Renal cortical epithelial cell (primary cell): ENCODE data around the gene PLEKHD1. TPM values are rescaled to one million over a fixed set of nuclear protein-coding genes. Genes with fewer than 3 reads are reported as not detected.
A peak's percentile ranks its signal among the peaks of the same experiment; 100 is the strongest.

ENCODE experiments used
- DNase-seq: peaks from one replicate; pipeline ENCODE4 v3.0.0-alpha.2; 2011; ENCODE audit warnings: low read depth
- total RNA-seq: library from RNA; depleted of rRNA; stranded (reverse); fragments of >200 nt; gene quantifications from 2 replicates; pipeline ENCODE4 v1.2.3, GENCODE V29; 2014

The PLEKHD1 gene
- total RNA-seq, 1 donor from 2014 or later = 0.10 TPM

- no peak for DNase-seq
These were observed 63.3 kb downstream of the PLEKHD1 start for GRCh38 chr14:69547701-69548348.

- no peak for DNase-seq
These were observed 64.0 kb downstream of the PLEKHD1 start for GRCh38 chr14:69548566-69548965.

- DNase-seq = no peak
These were observed 67.0 kb downstream of the PLEKHD1 start for GRCh38 chr14:69551511-69551910.

GRCh38 chr14:69553252-69553651 lies 68.7 kb downstream of the PLEKHD1 start:
- peak; percentile 48 for DNase-seq

GRCh38 chr14:69554500-69554899 lies 70.0 kb downstream of the PLEKHD1 start:
- no peak for DNase-seq

- DNase-seq = no peak
These were observed 74.2 kb downstream of the PLEKHD1 start for GRCh38 chr14:69558774-69559173.

- DNase-seq = no peak
These were observed 75.1 kb downstream of the PLEKHD1 start for GRCh38 chr14:69559581-69560011.

GRCh38 chr14:69560826-69561225 lies 76.3 kb downstream of the PLEKHD1 start:
- no peak for DNase-seq

- no peak for DNase-seq
These were observed 77.4 kb downstream of the PLEKHD1 start for GRCh38 chr14:69561893-69562292.

- no peak for DNase-seq
These were observed 83.0 kb downstream of the PLEKHD1 start for GRCh38 chr14:69567563-69567962.

- no peak for DNase-seq
These were observed 85.3 kb downstream of the PLEKHD1 start for GRCh38 chr14:69569859-69570258.

- DNase-seq = no peak
These were observed 86.4 kb downstream of the PLEKHD1 start for GRCh38 chr14:69570836-69571330.

GRCh38 chr14:69571449-69572029 lies 87.0 kb downstream of the PLEKHD1 start:
- no peak for DNase-seq

GRCh38 chr14:69572030-69572840 lies 87.7 kb downstream of the PLEKHD1 start:
- DNase-seq = no peak

- DNase-seq = no peak
These were observed 88.3 kb downstream of the PLEKHD1 start for GRCh38 chr14:69572841-69573135.

GRCh38 chr14:69573205-69573830 lies 88.8 kb downstream of the PLEKHD1 start:
- DNase-seq = no peak

GRCh38 chr14:69573831-69574262 lies 89.3 kb downstream of the PLEKHD1 start:
- DNase-seq = no peak

- DNase-seq = peak; percentile 25
These were observed 89.9 kb downstream of the PLEKHD1 start, which contains the start of gene CCDC177 for GRCh38 chr14:69574263-69574953. Gene CCDC177 (minus strand): TSS chr14:69574871. CDS start chr14:69573622, 1,249 bp downstream.

- no peak for DNase-seq
These were observed 90.4 kb downstream of the PLEKHD1 start for GRCh38 chr14:69574954-69575295.

- DNase-seq = no peak
These were observed 94.9 kb downstream of the PLEKHD1 start for GRCh38 chr14:69579476-69579875.

- peak; percentile 79 for DNase-seq
These were observed 95.6 kb downstream of the PLEKHD1 start for GRCh38 chr14:69580009-69580577.
